Measurements from ENCODE around the gene SPIRE2.
"Not testable (repeated sequence)": the region's sequence is repeated elsewhere in the genome, so short reads cannot be mapped to it uniquely, and the experiment has no call there.

Gene SPIRE2

GRCh38 chr16:89867918-89868317 lies 39.6 kb downstream of the SPIRE2 start:
- DNase-seq = no peak

DNA sequence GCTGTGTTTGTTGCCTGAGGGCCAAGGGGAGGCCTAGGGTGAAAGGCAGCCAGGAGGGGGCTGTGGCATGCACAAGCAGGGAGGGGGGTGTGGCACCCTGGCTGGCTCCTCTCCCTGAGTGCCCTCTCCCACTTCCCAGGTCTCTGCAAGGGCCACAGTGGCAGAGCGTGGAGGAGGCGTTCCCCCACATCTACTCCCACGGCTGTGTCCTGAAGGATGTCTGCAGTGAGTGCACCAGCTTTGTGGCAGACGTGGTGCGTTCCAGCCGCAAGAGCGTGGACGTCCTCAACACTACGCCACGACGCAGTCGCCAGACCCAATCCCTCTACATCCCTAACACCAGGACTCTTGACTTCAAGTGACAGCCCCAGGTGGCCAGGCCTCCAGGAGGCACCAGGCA lies 41.6 kb downstream of the SPIRE2 start:
- no peak for DNase-seq

- no peak for DNase-seq
Measured at GRCh38 chr16:89870440-89870839, 42.2 kb downstream of the SPIRE2 start.

GRCh38 chr16:89871895-89872294 lies 43.6 kb downstream of the SPIRE2 start:
- DNase-seq = no peak

- peak; percentile 83 for DNase-seq
Measured at GRCh38 chr16:89873109-89873971, 45.1 kb downstream of the SPIRE2 start, which contains the start of gene TCF25. Gene TCF25, plus strand, starts transcription at chr16:89873592. Its CDS starts 76 bp downstream, at chr16:89873668.

DNA sequence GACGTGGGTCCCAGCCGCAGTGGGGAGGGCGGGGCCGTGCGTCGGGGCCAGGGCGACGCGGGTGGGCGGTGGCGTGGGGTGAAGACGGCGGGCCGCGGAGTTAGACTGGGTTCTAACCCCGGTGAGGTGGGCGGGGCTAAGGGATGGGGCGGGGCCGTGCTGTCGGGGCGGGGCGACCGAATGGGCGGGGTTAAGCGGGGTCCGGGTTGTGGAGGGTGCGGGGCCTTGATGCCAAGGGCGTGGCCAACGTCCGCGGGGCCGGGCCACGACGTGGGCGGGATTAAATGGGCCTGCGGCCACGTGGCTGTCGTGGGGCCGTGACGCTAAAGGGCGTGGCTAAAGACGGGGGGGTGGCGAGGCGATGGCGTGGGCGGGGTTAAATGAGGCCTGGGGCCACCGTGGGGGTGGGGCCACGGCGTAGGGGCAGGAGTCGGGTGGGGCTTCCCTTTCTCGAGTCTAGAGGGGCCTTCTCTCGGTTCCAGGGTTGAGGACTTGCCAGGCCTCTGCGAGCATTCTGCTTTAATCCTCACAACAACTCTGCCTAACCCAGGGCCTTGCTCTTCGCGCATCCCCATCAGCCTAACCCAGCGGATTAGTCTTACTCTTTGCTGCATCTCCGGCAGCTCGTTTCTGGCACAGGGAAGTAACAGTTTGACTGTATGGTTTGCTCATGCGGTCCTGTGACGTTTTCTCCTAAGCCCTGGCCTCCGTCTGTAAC lies 45.9 kb downstream of the SPIRE2 start:
- peak; percentile 93 for DNase-seq

- DNase-seq = not testable (repeated sequence)
Measured at GRCh38 chr16:89879123-89879522, 50.8 kb downstream of the SPIRE2 start.

DNA sequence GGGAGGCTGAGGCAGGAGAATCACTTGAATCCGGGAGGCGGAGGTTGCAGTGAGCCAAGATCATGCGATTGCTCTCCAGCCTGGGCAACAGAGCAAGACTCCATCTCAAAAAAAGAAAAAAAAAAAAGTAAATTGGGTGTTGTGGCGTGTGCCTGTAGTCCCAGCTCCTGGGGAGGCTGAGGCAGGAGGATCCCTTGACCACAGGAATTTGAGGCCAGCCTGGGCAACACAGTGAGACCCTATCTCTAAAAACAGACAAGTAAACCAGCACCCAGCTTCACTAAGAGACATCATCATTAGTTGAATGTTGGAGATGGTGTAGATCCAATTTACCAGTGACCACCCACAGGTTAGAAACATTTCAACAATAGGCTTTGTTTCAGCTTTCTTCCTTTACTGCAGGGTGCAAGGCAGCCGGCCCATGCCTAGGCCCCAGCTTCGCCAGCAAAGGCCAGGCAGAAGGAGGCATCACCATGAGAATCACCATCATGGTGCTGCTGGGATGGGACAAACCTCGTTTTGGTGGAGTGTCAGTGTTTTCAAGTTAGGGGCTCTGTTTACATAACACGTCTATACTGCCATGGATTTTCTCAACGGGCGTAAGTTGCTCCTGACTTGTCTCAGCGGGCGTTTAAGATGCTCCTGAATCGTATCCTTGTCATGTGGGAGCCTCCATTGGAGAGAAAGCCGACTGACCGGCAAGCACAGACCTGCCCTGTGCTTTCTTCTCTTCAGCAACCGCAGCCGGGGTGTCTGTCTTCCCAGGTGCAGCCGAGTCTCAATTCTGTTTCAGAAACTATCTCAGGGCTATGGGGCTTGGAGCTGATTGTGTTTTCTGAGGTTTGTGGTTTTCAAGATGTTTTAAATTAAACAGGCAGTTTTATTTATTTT lies 52.4 kb downstream of the SPIRE2 start:
- DNase-seq = no peak

- DNase-seq = no peak
Measured at GRCh38 chr16:89881368-89881730, 53.1 kb downstream of the SPIRE2 start.

DNA sequence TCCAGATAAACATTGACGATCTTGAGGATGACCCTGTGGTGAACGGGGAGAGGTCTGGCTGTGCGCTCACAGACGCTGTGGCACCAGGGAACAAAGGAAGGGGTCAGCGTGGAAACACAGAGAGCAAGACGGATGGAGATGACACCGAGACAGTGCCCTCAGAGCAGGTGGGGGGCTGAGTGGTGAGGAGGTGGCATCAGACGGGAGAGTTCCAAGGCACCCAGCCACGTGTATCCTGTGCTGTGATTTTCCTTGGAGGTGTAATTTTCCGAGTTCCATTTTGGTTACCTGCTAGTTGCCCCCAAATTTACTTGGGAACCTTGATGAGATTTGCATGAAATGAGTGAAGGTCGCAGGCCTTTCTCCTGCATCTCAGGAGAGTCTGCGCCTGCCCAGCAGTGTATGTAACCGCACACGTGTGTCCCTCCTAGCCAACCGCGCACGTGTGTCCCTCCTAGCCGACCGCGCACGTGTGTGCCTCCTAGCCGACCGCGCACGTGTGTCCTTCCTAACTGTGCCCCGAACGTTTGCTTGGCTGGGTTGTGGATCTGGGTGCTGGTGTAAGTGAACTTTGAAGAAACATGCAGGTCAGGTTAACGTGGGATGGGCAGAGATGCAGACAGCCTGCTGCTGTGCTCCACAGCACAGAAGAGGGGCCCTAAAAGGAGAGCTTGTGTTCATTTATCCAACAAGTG lies 55.2 kb downstream of the SPIRE2 start:
- DNase-seq = no peak

GRCh38 chr16:89884041-89884421 lies 55.8 kb downstream of the SPIRE2 start:
- no peak for DNase-seq

- DNase-seq = no peak
Measured at GRCh38 chr16:89887243-89887642, 59.0 kb downstream of the SPIRE2 start.

GRCh38 chr16:89890200-89890599 lies 61.9 kb downstream of the SPIRE2 start:
- DNase-seq = no peak

DNA sequence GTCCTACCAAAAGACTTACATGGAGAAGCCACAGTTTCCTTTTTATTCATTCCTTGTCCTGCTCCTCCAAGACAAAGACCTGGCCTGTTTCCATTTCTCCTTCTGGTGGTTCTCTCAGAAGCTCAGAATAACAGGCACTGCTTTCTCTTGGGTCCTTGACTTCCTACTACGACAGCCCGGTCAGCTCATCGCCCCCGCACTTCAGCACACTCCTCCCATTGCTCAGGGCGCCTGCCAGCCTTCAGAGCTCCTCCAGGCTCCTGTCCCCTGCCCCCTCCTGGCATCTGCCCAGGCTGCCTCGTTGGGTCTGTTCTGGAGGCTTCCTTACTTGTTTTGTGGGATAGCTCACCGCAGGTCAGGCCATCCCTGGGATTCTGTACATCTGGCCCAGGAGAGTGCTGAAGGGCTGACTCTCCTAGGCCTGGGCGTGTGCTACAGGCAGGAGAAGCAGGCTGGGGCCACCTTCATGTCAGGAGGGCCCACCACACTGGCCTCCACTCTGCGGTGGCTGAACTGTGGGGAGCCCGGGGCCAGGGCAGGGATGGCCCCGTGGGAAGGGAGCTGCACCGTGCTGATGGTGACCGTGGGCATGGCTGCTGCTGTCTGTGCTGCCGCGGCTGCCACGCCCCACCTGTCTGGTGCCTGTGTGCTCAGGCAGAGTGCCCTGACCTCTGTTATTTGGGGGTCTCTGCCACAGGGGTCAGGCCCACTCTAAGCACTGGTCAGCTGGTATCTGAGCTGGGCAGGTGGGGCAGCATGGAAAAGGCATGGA lies 62.8 kb downstream of the SPIRE2 start:
- DNase-seq = no peak

GRCh38 chr16:89892055-89892630 lies 63.9 kb downstream of the SPIRE2 start:
- DNase-seq = no peak

- DNase-seq = no peak
Measured at GRCh38 chr16:89892635-89893034, 64.4 kb downstream of the SPIRE2 start.

DNA sequence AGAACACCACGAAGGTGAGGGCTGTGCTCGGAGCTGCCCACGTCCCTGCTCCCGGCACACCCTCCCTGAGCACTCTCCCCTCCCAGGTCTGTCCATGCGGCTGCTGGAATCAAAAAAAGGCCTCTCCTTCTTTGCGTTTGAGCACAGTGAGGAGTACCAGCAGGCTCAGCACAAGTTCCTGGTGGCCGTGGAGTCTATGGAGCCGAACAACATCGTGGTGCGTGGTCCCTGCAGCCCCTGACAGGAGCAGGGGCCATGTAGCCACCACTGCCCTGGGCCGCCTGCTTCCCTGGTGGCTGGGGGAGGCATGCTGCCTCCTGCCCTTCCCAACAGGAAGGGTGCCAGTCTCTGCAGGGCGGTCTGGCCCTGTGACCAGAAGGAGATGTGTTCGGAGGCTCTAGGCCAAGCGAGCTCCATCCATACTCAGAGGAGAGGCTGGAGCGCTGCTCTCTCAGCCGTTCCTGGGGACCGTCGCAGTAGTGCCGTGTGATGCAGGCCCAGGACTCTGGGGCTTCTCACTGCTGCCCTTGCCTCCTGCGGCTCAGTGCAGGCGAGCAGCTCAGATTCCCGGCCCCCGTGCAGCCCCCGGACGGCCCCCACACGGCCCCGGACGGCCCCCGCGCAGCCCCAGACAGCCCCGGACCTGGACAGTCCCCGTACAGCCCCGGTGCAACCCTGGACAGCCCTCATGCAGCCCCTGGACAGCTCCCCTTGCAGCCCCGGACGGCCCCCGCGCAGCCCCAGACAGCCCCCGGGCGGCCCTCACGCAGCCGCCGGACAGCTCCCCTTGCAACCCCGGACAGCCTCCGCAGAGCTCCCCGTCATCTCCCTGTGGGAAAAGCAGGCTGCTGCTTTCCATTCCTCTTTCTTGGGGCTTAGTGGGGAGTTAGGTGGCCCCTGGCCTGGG lies 65.6 kb downstream of the SPIRE2 start:
- DNase-seq = no peak

GRCh38 chr16:89895482-89896250 lies 67.4 kb downstream of the SPIRE2 start:
- no peak for DNase-seq

DNA sequence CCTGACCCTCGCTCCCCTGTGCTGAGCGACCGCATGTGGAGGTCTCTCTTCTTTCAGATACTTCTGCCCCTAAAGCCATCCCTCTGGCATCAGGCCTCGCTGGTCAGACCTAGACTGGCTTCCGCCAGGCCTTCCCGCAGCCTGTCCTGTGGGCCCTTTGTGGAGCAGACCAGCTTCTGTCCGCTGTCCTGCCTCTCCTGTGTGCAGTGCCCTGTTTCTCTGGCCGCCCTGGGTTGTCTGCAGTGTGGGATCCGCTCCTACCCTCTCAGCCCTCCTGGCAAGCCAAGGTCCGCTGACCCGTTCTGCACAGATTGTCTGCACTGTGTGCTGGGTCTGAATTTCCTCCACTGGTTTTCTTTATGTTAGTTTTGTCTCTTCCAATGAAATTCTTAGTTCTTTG lies 68.9 kb downstream of the SPIRE2 start:
- DNase-seq = no peak

Data from RPMI8226 (cell line).